Lung (tissue), 12 donors: ENCODE data around the gene DOCK1. TPM values are rescaled to one million over a fixed set of nuclear protein-coding genes. Genes with fewer than 3 reads are reported as not detected.

Experiments used
- ATAC-seq: fragments of 200-7000 bp; cut with Tn5 transposase; one replicate; pipeline ENCODE4 v1.9.1; 2020; ENCODE audit warnings: moderate number of reproducible peaks; ENCODE audit not compliant: insufficient read depth, low FRiP score
- DNase-seq, 3 donors: peaks; one replicate each; pipeline ENCODE4 v3.0.0-alpha.2; 2013 to 2017
- H3K27ac ChIP-seq, 2 donors: one replicate each; pipeline ENCODE4 v1.5.1; 2013; ENCODE audit warnings: mild to moderate bottlenecking in 2 of 2, moderate library complexity in 2 of 2, control low read depth in 1 of 2, inconsistent platforms in 1 of 2, low read depth in 1 of 2, low read length in 1 of 2
- H3K27me3 ChIP-seq, 3 donors: one replicate each; pipeline ENCODE4 v1.5.1; 2013; ENCODE audit warnings: low read length in 2 of 3; ENCODE audit not compliant: control insufficient read depth in 3 of 3, insufficient read depth in 3 of 3
- H3K36me3 ChIP-seq, 4 donors: one replicate each; pipeline ENCODE4 v1.5.1; 2013; ENCODE audit warnings: low read length in 4 of 4, mild to moderate bottlenecking in 1 of 4, moderate library complexity in 1 of 4; ENCODE audit not compliant: control insufficient read depth in 4 of 4, insufficient read depth in 4 of 4
- H3K4me1 ChIP-seq, 5 donors: one replicate each; pipeline ENCODE4 v1.5.1; 2013; ENCODE audit warnings: low read length in 5 of 5, mild to moderate bottlenecking in 2 of 5, moderate library complexity in 1 of 5; ENCODE audit not compliant: control insufficient read depth in 5 of 5, insufficient read depth in 5 of 5
- H3K4me3 ChIP-seq: one replicate; pipeline ENCODE4 v1.5.1; 2013; ENCODE audit warnings: mild to moderate bottlenecking, control low read depth, moderate library complexity
- H3K9ac ChIP-seq, 2 donors: one replicate each; pipeline ENCODE4 v1.5.1; 2013; ENCODE audit warnings: low read length in 2 of 2, control low read depth in 1 of 2; ENCODE audit not compliant: insufficient read depth in 1 of 2
- H3K9me3 ChIP-seq, 4 donors: one replicate each; pipeline ENCODE4 v1.5.1; 2013; ENCODE audit warnings: low read length in 3 of 4, mild to moderate bottlenecking in 1 of 4, moderate library complexity in 1 of 4; ENCODE audit not compliant: control insufficient read depth in 4 of 4, insufficient read depth in 3 of 4
- WGBS, 2 donors: extraction: QIAGEN DNeasy Blood & Tissue Kit; methylation state at CpG; one replicate each; pipeline ENCODE4 v1.1.7; 2013; 5-methylcytosine and 5-hydroxymethylcytosine counted together
- polyA plus RNA-seq, 2 donors: library from polyadenylated mRNA; stranded (reverse); fragments of 200-250 nt; gene quantifications; one replicate each; pipeline ENCODE4 v1.2.1, GENCODE V29; 2013
- total RNA-seq, 2 donors: library from RNA; depleted of rRNA in 1 of 2; stranded (reverse); fragments of >200 nt in 1 of 2; gene quantifications; one replicate each; pipeline ENCODE4 v1.2.1, GENCODE V29; 2014 to 2021
- TF ChIP-seq, protein P1 (sequence below): IDR thresholded peaks from 2 replicates; pipeline ENCODE4 v1.5.1; 2012; ENCODE audit warnings: mild to moderate bottlenecking; ENCODE audit errors: control extremely low read depth, extremely low read depth
- donor health status: control.
- donor health status: control.
- donor health status: Bipolar disorder and iron deficiency.
- donor health status: healthy.
- donor health status: DM: yes; HTN: yes; CAD: no.

Gene DOCK1
- total and polyA plus RNA-seq, 4 donors: 11.2 to 102 (median 30.5) TPM

DNA sequence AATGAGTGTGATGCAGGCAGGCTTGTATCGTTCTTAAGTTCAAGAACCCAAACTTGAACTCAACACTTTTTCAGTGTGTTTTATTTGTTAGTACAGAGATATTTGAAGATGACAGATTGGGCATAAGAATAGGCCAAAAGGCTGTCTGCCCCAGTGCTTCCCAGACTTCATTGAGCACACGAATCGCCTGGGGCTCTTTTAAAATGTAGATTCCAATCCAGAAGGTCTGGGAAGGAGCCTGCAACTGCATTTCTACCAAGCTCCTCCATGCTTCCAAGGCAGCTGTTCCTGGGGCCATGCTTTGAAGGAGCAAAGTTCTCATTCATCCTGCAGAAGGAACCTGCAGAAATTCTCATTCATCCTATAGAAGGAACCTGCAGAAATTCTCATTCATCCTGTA, 405.7 kb downstream of the DOCK1 start:
- Histone ChIP-seq H3K27ac (no peak overlapping the region), H3K9ac (no peak overlapping the region), H3K4me1 (peaks cover 2 to 19% (median 11%) of the 10 kb centered on the region in 5 donors), H3K27me3 (no peaks in the 10 kb centered on the region), H3K4me3 (no peak overlapping the region), H3K9me3 (no peaks in the 10 kb centered on the region), H3K36me3 (no peaks in the 10 kb centered on the region)
- DNase-seq (no peak), ATAC-seq (no peak)
- 80 to 93% methylated on average over 3 of the region's 3 CpGs for WGBS, 2 donors
- TF ChIP-seq, protein P1, sequence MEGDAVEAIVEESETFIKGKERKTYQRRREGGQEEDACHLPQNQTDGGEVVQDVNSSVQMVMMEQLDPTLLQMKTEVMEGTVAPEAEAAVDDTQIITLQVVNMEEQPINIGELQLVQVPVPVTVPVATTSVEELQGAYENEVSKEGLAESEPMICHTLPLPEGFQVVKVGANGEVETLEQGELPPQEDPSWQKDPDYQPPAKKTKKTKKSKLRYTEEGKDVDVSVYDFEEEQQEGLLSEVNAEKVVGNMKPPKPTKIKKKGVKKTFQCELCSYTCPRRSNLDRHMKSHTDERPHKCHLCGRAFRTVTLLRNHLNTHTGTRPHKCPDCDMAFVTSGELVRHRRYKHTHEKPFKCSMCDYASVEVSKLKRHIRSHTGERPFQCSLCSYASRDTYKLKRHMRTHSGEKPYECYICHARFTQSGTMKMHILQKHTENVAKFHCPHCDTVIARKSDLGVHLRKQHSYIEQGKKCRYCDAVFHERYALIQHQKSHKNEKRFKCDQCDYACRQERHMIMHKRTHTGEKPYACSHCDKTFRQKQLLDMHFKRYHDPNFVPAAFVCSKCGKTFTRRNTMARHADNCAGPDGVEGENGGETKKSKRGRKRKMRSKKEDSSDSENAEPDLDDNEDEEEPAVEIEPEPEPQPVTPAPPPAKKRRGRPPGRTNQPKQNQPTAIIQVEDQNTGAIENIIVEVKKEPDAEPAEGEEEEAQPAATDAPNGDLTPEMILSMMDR: no peak

DNA sequence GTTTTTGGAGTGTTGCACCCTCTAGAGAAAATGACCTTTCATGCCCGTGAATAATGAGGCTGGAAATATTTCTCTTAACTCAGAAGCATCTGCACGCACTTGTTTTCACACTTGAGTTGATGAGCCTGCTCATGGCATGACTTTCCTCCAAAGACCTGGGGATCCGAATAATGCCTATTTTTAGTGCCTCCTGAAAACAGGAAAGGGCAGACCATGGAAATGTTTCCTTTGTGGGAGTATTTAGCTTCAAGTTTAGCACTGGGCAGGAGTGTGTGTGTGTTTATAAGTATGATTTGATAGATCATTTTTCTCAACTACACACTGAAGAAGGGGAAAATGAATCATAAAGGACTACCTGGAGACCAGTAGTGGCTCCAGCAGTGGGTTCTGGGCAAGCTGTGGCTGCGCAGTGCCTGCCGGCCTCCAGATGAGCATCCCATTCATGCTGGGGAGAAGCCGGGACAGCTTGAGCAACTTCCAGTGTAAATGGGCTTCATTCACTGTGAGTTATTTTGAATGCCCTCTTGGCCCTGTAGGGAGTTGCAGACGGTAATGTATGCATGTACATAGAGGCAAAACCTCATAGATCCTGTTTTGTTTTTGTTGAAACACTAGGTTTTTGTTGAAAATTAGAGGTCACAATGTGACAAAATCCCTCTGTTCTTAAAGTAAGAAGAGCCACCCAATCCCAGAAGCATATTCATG, 408.9 kb downstream of the DOCK1 start:
- ATAC-seq (no peak), DNase-seq (no peak)
- Histone ChIP-seq H3K27me3 (no peaks in the 10 kb centered on the region), H3K4me3 (no peak overlapping the region), H3K4me1 (peaks cover 0 to 19% (median 11%) of the 10 kb centered on the region in 5 donors), H3K27ac (no peak overlapping the region), H3K9me3 (no peaks in the 10 kb centered on the region), H3K9ac (no peak overlapping the region), H3K36me3 (no peaks in the 10 kb centered on the region)
- TF ChIP-seq, protein P1: no peak
- 65 to 72% methylated on average over 7 of the region's 7 CpGs for WGBS, 2 donors

DNA sequence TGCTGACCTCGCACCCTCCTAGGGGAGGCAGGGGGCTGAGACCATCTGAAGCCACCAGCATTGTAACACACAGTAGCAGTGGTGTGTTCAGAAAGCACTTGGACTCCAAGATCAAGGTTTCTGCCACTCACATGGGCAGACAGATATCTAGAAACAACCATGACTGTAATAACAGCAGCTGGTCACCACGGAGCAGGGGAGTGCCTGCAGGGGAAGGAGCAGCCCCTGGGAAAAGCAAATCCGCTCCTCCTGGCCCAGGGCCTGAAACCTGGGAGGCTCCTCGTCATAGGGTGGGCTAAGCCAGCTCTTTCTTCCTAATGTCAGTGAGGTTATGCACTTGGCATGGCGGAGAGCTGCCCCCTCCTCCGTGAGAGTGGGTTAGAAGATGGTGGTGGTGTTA, 409.6 kb downstream of the DOCK1 start:
- H3K9me3 ChIP-seq: no peaks in the 10 kb centered on the region
- H3K9ac ChIP-seq: no peak overlapping the region
- no peak for ATAC-seq
- no peak for DNase-seq
- H3K4me1 ChIP-seq: peaks cover 0 to 18% (median 11%) of the 10 kb centered on the region in 5 donors
- H3K27me3 ChIP-seq: no peaks in the 10 kb centered on the region
- TF ChIP-seq, protein P1: no peak
- no peak overlapping the region for H3K4me3 ChIP-seq
- H3K27ac ChIP-seq: no peak overlapping the region
- 84 to 89% methylated on average over 6 of the region's 6 CpGs for WGBS, 2 donors
- no peaks in the 10 kb centered on the region for H3K36me3 ChIP-seq

DNA sequence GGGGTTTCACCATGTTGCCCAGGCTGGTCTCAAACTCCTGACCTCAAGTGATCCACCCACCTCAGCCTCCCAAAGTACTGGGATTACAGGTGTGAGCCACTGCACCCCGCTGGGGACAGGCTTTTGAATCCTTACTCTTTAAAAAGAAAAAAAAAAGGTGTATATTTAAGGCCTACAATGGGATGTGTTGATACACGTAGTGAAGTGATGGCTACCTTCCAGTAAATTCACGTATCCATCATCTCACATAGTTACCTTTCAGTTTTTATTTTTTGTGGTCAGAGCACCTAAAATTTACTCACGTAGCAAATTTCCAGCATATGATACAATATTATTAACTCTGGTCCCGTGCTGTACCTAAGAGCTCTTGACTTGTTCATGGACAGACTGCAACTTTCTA, 410.7 kb downstream of the DOCK1 start:
- Histone ChIP-seq H3K9ac (no peak overlapping the region), H3K9me3 (no peaks in the 10 kb centered on the region), H3K27ac (no peak overlapping the region), H3K27me3 (no peaks in the 10 kb centered on the region), H3K4me3 (no peak overlapping the region), H3K4me1 (peaks cover 0 to 16% (median 8%) of the 10 kb centered on the region in 5 donors), H3K36me3 (no peaks in the 10 kb centered on the region)
- 92% methylated on average over 5 of the region's 5 CpGs for WGBS, 2 donors
- TF ChIP-seq, protein P1: no peak
- no peak for ATAC-seq
- no peak for DNase-seq
